Activated CD4-positive, alpha-beta T cell treated with anti-CD3 and anti-CD28 coated beads, Interleukin-2, Interleukin-4, amounts not matched to agents 100 ng/mL and 50 ng/mL, durations not matched to agents 16 hours and 8 hours (primary cell): ENCODE measurements around the gene PGS1.
A peak's percentile ranks its signal among the peaks of the same experiment; 100 is the strongest.

Source experiments
- DNase-seq: peaks from one replicate; pipeline ENCODE4 v3.0.0-alpha.2; 2020; ENCODE audit warnings: low spot score

The PGS1 gene

DNA sequence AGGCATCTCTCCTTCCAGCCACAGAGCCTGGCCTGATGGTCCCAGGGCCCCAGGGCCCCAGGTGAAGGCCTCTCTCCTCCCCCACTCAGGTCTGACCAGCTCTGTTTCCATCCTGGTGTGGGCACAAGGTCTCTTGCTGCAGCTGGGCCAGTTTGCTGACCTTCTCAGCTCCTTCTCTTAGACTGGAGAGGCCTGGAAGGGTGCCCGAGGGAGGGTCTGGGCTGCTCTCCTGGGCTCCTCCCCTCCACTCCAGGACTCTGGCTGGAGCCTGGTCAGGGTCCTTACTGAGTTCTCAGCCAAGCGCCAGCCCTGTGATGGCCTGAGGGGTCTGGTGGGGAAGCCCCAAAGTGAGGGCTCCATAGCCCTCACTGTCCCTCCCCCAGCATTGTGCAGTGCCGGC lies 31.0 kb upstream of the PGS1 start:
- DNase-seq, result no peak

DNA sequence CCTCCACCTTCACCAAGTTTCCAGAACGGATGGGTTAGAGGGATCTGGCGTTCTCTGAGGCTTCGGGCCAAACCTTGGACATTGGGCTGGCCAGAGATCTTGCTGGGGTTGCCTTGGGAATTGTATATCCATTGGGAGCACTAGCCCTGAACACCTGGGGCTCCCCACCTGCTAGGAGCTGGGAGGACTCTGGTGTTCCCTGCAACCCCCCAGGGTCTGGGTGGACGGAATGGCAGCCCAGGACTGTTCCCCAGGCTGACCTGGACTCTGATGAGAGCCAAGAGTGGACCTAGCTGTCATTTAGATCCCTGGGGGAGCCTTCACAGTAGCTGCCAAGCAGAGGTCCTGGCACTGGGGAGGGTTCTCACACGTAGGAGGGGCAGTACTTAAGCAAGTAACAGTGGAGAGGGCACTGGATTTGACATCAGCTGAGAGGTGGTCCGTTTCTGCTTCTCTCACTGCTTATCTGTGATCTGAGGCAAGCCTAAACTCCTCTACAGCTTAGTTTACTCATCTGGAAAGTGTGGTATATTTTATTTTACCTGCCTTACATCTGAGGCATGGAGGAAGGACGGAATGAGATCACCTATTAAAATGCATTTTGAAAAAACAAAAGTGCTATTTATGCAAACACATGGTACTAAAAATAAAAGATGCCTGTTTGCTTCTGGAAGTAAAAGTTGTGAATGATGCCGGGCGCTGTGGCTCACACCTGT lies 30.2 kb upstream of the PGS1 start:
- no peak for DNase-seq

DNA sequence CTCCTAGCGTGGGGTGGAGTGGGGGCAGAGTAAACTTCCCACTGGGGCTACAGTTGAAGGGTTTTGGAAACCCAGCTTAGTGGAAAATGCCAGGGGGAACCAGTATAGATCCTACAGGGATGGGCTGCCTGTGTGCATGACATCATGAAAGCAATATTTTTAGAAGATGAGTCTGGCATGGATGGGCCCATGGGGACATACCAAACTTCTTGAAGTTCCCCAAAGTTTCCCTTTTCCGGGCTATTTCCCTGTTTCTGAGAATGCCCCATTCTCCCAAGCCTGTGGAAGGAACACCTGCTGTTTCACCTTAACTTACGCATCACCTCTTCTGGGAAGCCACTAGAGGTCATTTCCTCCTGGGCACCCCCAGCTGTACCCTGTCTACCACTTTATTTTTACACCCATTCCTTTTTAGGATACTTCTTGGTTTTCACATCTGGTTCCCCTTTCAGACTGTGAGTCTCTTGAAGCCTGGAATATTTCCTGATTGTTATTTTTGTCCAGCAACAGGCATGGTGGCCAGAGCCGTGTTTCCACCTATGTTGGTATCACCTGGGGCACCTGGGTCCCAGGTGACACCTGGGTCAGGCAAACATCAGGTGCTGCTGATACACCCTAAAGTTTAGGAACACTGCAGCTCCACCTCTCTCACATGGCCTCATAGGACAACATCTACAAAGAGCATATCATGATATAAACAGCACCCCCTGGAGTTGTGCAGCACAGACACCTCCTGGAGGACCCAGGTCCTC lies 28.4 kb upstream of the PGS1 start:
- DNase-seq, result no peak

DNA sequence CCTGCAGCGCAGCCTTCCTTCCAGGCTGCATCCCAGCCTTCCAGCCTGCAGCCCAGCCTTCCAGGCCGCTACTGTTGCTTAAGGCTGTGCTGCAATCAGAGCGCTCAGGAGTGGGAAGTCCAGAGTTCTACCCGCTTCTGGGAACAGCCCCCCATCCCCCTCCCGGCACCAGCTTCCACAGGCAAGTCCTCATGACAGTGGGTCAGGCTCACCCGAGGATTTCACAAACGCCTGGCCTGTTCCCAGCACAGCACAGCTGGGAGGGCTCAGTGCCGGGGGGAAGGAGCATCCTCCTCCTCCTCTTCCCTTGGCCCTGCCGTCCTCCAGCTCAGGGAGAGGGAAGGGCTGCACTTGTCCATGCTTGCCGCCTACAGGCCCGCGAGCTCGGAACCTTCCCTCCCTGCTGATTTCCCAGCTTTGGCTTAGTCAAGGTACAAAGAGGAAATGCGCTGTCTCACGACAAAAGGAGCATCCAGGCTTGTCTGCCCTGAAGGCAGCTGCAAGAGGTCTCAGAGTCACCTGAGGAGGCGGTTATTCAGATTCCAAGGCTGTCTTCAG lies 26.9 kb upstream of the PGS1 start:
- no peak for DNase-seq

- DNase-seq, result no peak
These were observed 24.6 kb upstream of the PGS1 start for GRCh38 chr17:78353834-78354233.

DNA sequence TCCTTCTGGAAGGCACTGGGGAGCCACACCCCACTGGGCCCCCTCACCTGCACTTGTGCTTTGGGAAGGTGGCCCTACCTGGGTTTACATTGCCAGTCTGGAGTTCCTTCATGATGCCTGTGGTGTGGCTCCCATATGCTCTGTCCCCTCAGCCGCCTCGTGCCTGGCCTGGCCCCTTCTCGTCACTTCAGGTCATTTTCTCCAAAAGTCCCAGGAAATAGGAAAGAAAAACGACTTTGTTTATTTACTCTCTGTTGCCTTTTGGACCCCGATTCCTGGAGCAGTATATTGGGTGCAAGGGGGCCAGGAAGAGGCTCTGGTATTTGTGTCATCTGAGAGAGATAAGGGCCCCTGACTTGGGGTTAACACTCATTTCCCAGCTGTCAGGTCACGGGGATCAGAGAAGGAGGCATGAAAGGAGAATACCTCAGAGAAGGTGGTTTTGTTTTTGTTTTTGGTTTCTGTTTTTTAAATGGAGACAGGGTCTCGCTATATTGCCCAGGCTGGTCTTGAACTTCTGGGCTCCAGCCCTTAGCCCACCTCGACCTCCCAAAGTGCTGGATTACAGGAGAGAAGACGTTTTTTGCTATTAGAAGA lies 23.3 kb upstream of the PGS1 start:
- peak; percentile 47 for DNase-seq

DNA sequence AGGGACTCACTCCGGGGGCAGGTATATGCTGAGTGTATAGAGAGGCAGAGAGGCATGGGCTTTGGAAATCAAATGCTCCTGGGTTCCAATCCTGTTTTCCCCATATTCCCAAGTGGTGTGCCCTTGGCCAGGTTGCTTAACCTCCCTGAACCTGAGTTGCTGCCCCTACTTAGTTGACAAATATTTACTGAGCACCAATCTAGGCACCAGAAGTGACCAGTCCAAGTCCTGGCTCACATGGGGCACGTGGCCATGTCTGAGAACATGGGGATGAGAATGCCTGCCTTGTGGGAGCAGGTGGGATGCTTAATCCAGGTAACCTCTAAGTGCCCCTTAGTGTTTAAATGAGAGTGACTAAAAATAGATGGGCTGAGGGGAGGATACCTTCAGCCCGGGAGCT lies 22.7 kb upstream of the PGS1 start:
- DNase-seq, result no peak

- peak; percentile 97 for DNase-seq
These were observed 22.2 kb upstream of the PGS1 start for GRCh38 chr17:78356101-78356713.

DNA sequence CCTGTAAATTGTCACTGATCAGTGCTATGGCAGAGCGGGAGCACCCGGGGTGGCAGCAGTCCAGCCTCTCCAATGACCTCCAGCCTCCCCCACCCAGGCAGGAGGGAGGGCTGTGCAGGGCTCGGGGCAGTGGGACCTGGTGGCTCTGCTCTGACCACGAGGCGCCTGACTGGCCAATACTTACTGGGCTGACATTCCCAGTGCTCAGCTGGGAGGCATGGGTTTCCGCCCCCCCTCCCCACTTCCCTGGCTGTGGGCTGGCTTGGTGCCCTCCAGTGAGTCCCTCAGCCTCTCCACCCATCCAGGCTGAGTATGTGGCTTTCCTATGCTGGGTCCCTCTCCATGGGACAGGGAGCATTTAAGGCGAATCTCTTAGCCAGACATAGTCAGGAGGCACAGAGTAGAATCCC lies 21.3 kb upstream of the PGS1 start:
- no peak for DNase-seq

GRCh38 chr17:78357672-78358537 lies 20.5 kb upstream of the PGS1 start:
- no peak for DNase-seq

DNA sequence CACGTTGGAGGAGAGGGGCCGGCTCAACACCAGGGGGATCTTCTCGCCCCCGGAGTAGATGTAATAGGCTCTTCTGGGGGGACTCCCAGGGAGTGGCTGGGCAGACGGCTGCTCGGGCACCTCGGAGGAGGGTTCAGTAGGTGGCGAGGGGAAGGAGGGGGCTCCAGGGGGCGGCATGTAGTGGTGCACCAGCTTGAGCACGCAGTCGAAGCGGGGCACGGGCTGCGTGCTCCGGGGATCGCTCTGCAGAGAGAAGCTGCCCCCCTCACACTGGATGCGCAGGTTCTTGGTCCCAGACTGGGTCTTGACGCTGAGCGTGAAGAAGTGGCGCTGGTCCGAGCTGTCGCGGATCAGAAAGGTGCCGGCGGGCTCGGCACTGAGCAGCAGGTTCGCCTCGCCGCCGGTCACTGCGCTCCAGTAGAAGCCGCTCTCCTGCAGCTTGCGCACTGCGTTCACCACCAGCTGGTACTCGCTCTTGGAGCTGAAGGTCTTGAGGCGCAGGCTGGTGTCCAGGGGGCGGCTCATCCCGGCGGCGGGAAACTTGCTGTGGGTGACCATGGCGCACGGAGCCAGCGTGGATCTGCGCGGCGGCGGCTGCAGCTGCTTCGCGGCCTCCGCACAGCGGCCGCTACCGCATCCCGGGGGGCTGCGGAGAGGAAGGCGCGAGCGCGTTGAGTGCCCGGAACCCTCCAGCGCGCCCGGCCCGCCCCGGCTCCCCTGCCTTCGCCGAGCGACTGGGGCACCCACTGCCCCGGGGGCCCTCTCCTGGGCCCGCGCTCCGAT lies 19.7 kb upstream of the PGS1 start:
- peak; percentile 41 for DNase-seq

GRCh38 chr17:78359321-78359996 lies 19.0 kb upstream of the PGS1 start:
- DNase-seq, result peak; percentile 39

GRCh38 chr17:78359997-78360370 lies 18.5 kb upstream of the PGS1 start, which contains the start of gene SOCS3:
Gene SOCS3 (minus strand): TSS chr17:78360077. CDS start chr17:78359095, 982 bp downstream.
- DNase-seq, result peak; percentile 97

DNA sequence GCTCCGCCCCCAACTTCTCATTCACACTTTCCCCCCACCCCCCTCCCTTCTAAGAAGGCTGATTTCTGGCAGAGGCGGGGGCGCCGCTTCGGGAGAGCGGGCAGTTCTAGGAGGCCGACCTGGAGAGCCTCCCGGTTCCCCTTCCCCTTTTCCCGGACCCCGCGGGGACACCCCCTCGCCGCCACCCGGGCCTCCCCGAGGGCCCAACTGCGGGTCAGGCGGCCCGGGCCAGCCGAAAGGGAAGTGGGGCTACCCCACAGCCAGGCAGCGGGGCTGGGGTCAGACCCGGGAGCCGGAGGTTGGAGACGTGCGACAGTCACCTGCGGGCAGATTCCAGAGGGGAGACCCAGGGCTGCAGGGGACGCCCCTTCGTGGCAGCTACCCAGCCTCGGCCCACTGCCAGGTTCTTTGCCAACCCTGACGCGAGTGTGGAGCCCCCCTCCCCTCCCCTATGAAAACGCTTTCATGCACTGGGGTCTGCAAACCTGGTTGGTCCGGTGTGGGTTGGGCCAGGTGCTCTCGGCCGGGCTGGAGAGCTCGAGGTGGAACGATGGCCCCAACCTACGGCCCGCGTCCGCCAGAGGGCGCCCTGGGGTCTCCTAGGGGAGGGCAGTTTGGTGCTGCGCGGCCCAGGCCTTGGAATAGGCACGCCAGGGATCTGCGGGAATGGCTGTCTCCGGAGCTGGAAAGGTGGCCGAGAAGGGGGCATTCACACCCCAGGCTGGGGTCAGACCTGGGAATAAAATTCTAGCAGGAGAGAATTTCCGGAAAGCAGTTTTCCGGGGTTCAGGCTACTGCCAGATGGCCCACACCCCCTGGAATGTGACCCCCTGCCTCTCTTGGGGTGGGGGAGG lies 17.9 kb upstream of the PGS1 start:
- peak; percentile 94 for DNase-seq

- no peak for DNase-seq
These were observed 17.2 kb upstream of the PGS1 start for GRCh38 chr17:78361225-78361701.

DNA sequence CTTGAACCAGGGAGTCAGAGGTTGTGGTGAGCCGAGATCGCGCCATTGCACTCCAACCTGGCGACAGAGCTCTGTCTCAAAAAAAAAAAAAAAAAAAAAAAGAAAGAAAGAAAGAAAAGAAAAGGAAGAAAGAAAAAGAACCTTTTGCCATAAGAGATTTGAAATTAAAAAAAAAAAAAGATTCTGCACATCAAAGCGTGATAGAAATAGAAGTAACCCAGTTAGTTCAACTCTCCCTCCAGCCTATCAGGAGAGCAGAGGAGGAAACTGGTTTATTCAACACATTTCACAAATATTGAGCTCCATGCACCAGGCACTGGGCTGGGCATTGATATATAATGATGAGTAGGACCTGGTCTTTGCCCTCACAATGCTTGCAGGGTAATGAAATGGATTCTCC lies 16.2 kb upstream of the PGS1 start:
- DNase-seq, result no peak

- no peak for DNase-seq
These were observed 15.8 kb upstream of the PGS1 start for GRCh38 chr17:78362671-78363070.

GRCh38 chr17:78364436-78365281 lies 13.8 kb upstream of the PGS1 start:
- DNase-seq, result no peak
